ENCODE data around the gene LEF1.

Gene LEF1

DNA sequence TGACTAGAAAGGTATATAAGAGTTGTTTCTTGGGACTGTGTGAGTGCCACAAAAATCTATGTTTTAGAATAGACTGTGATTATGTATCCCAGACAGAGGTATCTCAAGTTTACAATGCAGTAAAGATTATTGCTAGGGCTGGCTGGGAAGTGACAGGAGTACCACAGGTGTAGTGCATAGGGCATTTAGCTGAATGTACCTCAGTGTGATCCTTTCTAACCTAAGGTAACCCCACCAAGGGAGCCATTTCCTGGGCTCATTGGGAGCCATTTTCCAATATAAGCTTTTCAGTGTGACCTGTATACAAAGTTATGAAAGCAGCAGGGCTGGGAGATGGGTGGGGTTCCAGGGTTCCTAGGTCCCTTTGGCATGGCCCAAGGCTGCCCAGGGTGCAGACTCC, 6.1 kb upstream of the LEF1 start:
- DNase-seq, result no peak

DNA sequence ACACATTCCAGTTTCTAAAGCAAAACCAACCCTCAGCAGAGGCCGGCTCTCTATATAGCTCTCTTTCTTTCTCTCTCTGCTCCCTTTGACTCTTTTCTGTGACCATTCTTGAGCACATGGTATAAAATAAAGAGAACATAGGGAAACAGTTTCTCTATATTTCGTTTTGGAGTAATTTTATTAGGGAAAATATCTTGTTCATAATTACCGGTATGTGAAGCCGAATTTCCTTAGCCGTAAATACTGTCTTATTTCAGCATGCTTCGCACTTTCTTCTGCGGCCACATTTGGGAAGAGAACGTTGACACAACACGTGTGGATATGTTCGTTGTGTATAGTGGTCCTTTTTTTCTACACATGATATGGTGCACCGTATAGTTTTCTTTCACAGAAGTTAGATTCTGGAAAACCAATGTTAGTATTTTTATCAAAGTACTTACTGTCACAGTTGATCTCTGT, 4.9 kb upstream of the LEF1 start:
- no peak for DNase-seq

GRCh38 chr4:108172753-108173598, 4.2 kb upstream of the LEF1 start:
- peak; percentile 92 for DNase-seq

GRCh38 chr4:108172231-108172752, 3.6 kb upstream of the LEF1 start:
- DNase-seq, result peak; percentile 70

- DNase-seq, result no peak
Measured at GRCh38 chr4:108171339-108172230, 2.9 kb upstream of the LEF1 start.

DNA sequence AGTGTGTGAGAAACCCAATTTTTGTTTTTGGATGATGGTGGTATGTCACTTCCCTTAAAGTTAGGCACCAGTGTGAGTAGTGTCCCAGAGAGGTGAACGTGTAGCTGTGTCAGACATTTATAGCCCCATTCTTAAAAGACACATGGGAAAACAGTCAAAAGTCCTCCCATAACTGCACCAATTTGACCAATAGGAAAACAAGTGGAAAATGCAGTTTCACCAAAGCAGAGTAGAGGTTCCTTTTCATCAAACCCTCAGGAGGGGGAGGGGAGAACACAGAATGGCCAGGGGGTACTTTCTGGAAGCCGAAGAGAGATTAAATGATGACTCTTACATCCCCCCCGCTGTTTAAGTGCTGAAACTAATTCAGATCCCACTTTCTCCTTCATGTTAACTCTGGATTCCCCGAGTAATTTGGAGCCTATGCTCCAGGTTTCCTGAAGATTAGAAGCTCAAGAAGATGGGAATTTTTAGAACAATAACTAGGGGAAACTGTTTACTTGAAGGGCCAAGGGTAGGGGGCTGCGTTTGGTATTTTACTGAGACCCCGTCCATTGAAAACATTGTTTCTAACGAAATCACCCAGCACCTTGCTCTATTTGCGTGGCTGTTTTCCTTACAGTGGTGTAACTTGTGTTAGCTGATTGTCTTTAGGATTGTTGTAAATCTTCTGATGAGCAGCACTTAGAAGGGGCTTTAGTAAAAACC, 2.1 kb upstream of the LEF1 start:
- no peak for DNase-seq

GRCh38 chr4:108169664-108170063, 932 bp upstream of the LEF1 start:
- no peak for DNase-seq

DNA sequence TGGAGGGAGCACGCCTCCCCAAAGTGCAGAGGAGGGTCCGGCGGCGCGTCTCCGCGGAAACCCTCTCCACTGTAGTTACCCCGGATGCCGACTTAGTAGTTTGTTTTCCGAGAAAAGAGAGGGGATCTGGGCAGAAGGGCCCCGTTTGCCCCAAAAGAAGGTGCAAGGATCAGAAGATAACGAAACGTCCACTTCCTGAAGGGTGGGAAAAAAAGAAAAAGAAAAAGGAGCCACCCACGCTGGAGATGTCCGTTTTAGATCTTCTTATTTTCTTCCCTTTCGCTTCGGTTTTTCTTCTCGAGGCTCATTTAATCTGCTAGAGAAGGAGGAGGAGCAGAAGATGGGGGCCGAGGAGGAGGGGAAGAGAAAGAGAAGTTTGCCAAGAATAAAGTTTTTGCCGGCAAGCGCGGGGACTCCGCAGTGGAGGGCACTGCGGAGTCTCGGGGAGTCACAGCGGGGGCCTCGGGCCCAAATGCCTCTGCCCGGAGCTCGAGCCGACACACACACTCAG, 517 bp downstream of the LEF1 start:
- DNase-seq, result peak; percentile 7

- peak; percentile 64 for DNase-seq
Measured at GRCh38 chr4:108166441-108167315, 2.1 kb downstream of the LEF1 start.

- no peak for DNase-seq
Measured at GRCh38 chr4:108166038-108166437, 2.7 kb downstream of the LEF1 start.

GRCh38 chr4:108165586-108165985, 3.1 kb downstream of the LEF1 start:
- no peak for DNase-seq

- no peak for DNase-seq
Measured at GRCh38 chr4:108163351-108163750, 5.4 kb downstream of the LEF1 start.

DNA sequence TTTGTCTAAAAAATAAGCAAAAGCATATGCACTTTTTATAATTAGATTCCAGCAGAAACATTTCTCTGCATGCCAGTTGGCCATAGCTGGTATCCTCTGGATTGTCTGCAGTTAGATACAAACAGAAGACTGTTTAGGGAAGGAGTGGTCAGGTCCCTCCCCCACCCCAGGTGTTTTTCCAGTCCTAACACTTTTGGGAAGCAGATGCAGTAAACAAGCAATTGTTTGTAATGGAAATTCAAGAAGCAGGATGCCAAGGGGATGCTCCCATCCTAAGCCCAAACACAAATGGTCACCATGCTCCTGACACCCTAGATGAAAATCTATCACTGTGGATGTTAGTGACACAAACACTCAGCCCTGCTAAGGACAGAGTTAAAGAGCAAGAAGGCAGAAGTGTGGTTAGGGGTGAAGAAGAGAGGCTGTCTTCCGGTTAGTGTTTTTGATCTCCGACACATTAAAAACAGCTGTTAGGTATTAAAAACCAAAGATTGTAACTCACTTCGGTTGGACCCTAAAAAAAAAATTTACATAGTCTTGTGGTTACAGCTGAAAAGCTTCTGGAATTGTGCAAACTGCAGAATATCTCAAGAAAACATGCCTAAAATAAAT, 7.9 kb downstream of the LEF1 start:
- no peak for DNase-seq

GRCh38 chr4:108159845-108160244, 8.9 kb downstream of the LEF1 start:
- DNase-seq, result no peak

DNA sequence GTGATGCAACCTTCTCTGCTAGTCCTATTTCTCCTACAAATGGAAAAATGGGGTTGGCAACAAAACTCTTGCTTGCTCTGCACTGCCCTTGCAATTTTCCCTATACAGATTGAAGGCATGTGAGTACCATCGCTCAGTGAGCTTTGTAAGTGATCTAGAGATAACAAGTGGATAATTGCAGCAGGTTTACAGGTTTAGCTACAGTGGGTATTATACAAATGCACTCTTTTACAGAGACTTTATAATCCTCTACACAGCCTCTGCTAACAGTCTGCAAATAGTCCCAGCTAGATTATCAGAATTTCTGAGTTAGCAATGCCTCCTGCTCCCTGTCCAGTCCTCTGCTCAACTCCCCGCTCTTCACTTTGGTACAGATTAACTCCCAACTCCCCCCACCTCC, 11.1 kb downstream of the LEF1 start:
- DNase-seq, result no peak

- DNase-seq, result no peak
Measured at GRCh38 chr4:108156391-108156790, 12.3 kb downstream of the LEF1 start.

DNA sequence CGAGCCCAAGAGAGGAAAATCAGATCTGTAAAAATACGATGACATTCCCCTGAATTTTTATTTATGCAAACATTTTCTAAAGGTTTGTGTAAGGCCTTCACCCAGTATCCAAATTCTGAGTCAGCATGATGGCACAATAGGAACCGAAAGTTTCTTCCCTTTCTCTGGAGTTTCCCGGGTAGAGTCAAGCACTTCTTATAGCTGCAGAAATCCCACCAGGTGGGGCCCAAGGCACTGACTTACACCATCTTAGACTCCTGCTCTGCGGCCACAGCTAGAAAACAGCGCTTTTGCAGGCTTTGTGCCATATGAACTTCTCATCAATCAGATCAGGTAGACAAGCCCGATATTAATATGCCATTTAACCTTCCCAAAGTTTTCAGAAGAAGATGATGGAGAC, 13.4 kb downstream of the LEF1 start:
- DNase-seq, result no peak

GRCh38 chr4:108152980-108153379, 15.8 kb downstream of the LEF1 start:
- no peak for DNase-seq

DNA sequence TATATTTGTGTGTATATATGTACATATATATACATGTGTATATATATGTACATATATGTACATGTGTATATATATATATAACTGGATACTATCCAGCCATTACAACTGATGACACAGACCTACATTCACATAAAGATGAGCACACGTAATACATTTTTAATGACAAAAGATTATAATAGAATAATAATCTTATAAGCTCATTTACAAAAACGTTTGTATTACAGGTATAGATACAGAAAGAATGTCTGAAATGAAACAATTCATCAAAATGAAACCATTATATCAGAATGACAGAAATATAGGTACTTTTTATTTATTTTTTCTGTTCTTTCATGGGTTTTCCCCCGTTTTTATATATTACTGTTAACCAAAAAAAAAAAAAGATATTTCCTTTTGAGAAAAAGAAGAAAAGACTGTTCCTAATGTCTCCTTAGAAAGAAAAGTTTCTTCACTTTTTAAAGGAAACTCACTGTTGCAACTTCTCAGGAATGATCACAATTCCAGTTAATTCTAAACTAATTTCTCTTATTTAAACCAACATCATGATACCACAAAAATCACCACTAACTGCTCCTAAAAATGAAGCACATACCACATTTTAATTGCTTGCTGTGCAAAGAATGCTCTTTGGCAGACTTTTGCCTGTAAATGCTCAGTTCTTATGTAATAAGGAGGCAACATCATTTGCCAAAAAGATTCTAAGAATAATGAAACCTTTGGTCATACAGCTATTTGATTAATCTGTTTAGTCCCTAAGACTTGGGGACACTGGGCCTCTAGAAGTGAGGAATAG, 18.9 kb downstream of the LEF1 start:
- DNase-seq, result no peak

DNA sequence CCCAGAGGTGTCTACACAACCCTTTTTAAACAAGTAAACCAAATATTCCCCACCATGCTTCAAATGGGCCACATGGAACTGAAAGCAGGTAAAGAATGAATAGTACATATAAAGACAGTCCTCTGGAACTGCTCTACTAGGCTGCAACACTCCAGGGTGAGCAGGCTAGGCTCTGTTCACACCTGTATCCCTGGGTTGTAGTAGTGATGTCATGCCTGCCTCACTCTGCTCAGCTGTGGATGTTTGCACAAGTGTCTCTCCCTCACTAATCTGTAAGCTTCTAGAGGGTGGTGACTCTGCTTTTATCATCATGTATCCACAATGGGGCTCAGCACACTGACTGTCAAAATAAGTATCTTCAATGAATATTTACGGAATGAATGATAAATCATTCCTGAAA, 20.4 kb downstream of the LEF1 start:
- no peak for DNase-seq

Measured in NCI-H1092 treated with DMSO at 0.1 percent for 48 hours (cell line).